Thyroid gland (tissue), 4 donors: Measurements from ENCODE around the gene CCDC183. TPM values are rescaled to one million over a fixed set of nuclear protein-coding genes. Genes with fewer than 3 reads are reported as not detected.
"Not testable (repeated sequence)": the region's sequence is repeated elsewhere in the genome, so short reads cannot be mapped to it uniquely, and the experiment has no call there.

Experiments used
- DNase-seq, 2 donors: peaks; one replicate each; pipeline ENCODE4 v3.0.0-alpha.2; 2019
- H3K27ac ChIP-seq, 3 donors: fragments of 200-600 bp; sonication (generic); 1 replicate in 2 of 3; 2 replicates in 1 of 3; pipeline ENCODE4 v1.5.1; 2016 to 2019; ENCODE audit warnings: mild to moderate bottlenecking in 1 of 3, moderate library complexity in 1 of 3
- H3K27me3 ChIP-seq: fragments of 200-600 bp; sonication (generic); one replicate; pipeline ENCODE4 v1.5.1; 2019
- H3K36me3 ChIP-seq, 2 donors: fragments of 200-600 bp; sonication (generic); one replicate each; pipeline ENCODE4 v1.5.1; 2016 to 2019
- H3K4me1 ChIP-seq, 2 donors: fragments of 200-600 bp; sonication (generic); one replicate each; pipeline ENCODE4 v1.5.1; 2017 to 2019
- H3K4me3 ChIP-seq, 3 donors: fragments of 200-600 bp; sonication (generic); replicated peaks in 1 of 3; 1 replicate in 2 of 3; 2 replicates in 1 of 3; pipeline ENCODE4 v1.5.1; 2016; ENCODE audit warnings: mild to moderate bottlenecking in 1 of 3
- H3K9me3 ChIP-seq: fragments of 200-600 bp; sonication (generic); one replicate; pipeline ENCODE4 v1.5.1; 2017
- POLR2A ChIP-seq, 2 donors: fragments of 450-650 bp; IDR thresholded peaks; one replicate each; pipeline ENCODE4 v1.6.1; 2017; ENCODE audit warnings: antibody characterized with exemption in 2 of 2, mild to moderate bottlenecking in 2 of 2, moderate library complexity in 1 of 2
- WGBS, 2 donors: methylation state at CpG; one replicate each; pipeline ENCODE4 v1.1.5; 2017; 5-methylcytosine and 5-hydroxymethylcytosine counted together
- intact Hi-C: fragments of 100-400 bp; cut with DNase I; formaldehyde crosslinking; loops from one replicate; pipeline ENCODE4 v1.15.1; 2023
- total RNA-seq, 4 donors: library from RNA; depleted of rRNA; stranded (reverse); fragments of >200 nt; gene quantifications; one replicate each; pipeline ENCODE4 v1.2.3, GENCODE V29; 2016
- TF ChIP-seq, protein P1 (sequence below), 6 experiments: fragments of 200-600 bp in 3 of 6; fragments of 450-650 bp in 3 of 6; sonication (generic) in 3 of 6; IDR thresholded peaks; one replicate each; pipeline ENCODE4 v1.5.1; 2016 to 2019; ENCODE audit warnings: antibody characterized with exemption in 6 of 6, mild to moderate bottlenecking in 2 of 6, inconsistent platforms in 1 of 6, moderate library complexity in 1 of 6

The CCDC183 gene
- total RNA-seq, 4 donors from 2014 or later, result 1.3 to 4.6 (median 2.8) TPM

DNA sequence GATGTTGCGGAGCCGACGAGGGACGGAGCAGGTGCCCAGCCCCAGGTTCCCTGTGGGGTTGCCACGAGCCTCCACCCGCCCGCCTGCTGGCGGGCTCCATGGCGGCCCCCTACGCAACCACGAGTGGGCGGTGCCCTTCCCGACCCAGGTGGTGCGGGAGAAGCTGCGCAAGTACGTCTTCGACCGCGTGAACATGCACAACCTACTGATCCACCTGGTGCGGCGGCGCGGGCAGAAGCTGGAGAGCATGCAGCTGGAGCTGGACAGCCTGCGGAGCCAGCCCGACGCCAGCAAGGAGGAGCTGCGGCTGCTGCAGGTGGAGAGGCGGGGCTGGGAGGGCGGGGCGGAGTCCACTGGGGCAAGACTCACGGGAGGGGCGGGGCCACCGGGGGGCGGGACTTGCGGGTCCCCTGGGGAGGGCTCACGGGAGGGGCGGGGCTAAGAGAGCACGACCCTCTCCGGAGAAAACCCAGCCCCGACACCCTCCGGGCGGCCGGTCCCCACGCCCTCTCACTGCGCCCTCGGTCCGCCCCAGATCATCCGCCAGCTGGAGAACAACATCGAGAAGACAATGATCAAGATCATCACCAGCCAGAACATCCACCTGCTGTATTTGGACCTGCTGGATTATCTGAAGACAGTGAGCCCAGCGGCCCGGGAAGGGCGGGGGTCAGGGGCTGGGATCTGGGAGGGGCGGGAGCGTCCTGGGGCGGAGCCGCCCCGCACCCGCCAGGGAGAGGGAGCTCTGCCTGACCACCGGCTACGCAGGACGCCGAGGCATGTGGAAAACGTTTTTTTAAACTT lies 3.9 kb downstream of the CCDC183 start:
- intact Hi-C loops, result no loop called here

DNA sequence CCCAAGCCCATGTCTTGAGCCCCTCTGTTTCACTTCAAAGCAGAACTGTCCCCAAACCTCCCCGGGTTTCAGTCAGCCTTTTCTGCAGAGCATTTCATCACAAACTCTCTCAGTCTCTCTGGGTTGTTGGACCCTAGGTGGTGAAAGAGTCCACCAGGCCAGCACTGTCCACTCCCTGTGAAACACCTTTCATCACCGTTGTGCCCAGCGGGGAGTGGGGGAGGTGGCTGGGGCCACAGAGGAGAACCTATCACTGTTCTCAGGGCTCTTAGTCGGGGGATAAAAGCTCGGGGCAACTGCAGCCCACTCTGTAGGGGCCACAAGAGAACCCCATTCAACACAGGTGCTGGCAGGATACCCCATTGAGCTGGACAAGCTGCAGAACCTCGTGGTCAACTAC lies 6.2 kb downstream of the CCDC183 start:
- TF ChIP-seq, protein P1, sequence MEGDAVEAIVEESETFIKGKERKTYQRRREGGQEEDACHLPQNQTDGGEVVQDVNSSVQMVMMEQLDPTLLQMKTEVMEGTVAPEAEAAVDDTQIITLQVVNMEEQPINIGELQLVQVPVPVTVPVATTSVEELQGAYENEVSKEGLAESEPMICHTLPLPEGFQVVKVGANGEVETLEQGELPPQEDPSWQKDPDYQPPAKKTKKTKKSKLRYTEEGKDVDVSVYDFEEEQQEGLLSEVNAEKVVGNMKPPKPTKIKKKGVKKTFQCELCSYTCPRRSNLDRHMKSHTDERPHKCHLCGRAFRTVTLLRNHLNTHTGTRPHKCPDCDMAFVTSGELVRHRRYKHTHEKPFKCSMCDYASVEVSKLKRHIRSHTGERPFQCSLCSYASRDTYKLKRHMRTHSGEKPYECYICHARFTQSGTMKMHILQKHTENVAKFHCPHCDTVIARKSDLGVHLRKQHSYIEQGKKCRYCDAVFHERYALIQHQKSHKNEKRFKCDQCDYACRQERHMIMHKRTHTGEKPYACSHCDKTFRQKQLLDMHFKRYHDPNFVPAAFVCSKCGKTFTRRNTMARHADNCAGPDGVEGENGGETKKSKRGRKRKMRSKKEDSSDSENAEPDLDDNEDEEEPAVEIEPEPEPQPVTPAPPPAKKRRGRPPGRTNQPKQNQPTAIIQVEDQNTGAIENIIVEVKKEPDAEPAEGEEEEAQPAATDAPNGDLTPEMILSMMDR (IDR thresholded peaks at IDR 0.05), result no peak
- no peak for TF ChIP-seq POLR2A (IDR thresholded peaks at IDR 0.05)
- Histone ChIP-seq H3K4me3 (no peak overlapping the region), H3K27ac (no peak overlapping the region), H3K36me3 (no peaks in the 10 kb centered on the region), H3K9me3 (no peaks in the 10 kb centered on the region), H3K27me3 (no peaks in the 10 kb centered on the region), H3K4me1 (peaks cover 27 to 38% of the 10 kb centered on the region in 2 donors)
- DNase-seq, result no peak
- intact Hi-C loops, result no loop called here
- WGBS, 2 donors, result 72 to 86% methylated on average over 3 to 6 of the region's 6 CpGs

More for the DNA sequence above, 3.9 kb downstream of the CCDC183 start:
- DNase-seq, result peak; percentile 95 to 96
- WGBS, 2 donors, result 0% methylated on average over 6 to 36 of the region's 63 CpGs
- H3K27ac ChIP-seq, result peak overlapping the region in 1 of 3 donors; percentile 34
- H3K36me3 ChIP-seq, result no peaks in the 10 kb centered on the region
- no peaks in the 10 kb centered on the region for H3K27me3 ChIP-seq
- TF ChIP-seq, protein P1 (IDR thresholded peaks at IDR 0.05), result no peak
- TF ChIP-seq POLR2A (IDR thresholded peaks at IDR 0.05), result peak in 1 of 2 donors; percentile 31
- H3K4me1 ChIP-seq, result peaks cover 17 to 29% of the 10 kb centered on the region in 2 donors
- H3K9me3 ChIP-seq, result no peaks in the 10 kb centered on the region
- peak overlapping the region in 1 of 3 donors; percentile 21 for H3K4me3 ChIP-seq

DNA sequence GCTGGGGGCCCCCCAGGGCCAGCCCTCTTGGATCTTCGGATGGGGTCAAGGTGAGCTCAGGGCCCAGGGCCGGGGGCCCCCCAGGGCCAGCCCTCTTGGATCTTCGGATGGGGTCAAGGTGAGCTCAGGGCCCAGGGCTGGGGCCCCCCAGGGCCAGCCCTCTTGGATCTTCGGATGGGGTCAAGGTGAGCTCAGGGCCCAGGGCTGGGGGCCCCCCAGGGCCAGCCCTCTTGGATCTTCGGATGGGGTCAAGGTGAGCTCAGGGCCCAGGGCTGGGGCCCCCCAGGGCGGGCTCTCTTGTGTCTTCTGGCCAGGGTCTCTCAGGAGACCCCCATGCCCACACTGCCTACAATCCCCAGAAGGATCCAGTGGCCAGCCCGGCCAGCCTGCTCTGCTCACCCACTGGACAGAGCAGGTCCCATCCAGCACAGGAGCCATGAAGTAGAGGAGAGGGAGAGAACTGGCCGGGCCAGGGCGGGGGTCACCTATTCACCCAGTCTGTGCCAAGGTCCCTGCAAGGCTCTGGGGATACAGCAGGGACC lies 6.9 kb downstream of the CCDC183 start:
- H3K4me1 ChIP-seq, result peaks cover 27 to 38% of the 10 kb centered on the region in 2 donors
- intact Hi-C loops, H3K27ac ChIP-seq, H3K36me3 ChIP-seq, DNase-seq, H3K27me3 ChIP-seq, H3K9me3 ChIP-seq, H3K4me3 ChIP-seq: not testable (repeated sequence)
- WGBS, 2 donors, result 92 to 100% methylated on average over 1 to 6 of the region's 9 CpGs

DNA sequence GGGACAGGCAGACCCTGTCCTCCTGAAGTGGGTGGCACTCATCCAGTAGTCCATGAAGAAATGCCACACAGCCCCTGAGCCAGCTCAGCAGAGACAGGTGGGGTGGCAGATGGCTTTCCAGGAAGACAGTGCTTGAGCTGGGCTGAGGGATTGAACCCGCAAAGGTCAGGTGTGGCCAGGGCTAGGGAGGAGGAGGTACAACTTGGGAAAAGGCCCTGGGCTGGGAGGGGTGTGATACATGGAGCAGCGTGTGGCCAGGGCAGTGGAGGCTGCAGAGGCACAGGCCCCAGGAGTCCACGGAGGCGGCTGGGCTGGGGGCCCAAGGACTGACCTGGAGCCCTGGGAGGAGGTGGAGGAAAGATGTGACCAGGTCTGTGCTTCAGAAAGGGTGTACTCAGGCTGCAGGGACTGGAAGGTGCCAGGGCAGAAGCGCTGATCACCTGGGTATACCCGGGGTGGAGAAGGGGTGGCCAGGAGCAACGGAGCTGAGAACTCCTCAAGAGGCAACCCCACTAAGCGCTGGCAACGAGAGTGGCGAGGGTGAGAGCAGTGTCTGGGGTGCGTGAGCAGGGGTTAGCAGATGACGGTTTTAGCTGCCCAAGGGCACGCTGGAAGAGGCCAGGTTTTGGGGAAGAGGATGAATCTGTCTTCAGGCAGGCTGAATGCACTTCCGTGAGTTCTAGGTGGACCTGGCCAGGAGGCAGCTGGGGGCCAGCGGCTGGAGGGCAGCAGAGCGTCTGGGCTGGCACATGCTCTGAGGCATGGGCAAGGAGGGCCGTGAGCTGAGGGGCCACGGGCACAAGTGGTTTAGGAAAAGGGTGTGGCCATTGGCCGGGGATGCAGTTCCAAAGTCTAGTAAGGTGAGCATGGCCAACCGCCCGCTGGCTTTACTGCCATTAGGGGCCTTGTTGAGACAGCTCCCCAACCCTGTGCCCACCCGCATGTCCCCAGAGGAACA lies 7.7 kb downstream of the CCDC183 start:
- H3K9me3 ChIP-seq, result no peaks in the 10 kb centered on the region
- H3K36me3 ChIP-seq, result no peaks in the 10 kb centered on the region
- DNase-seq, result no peak
- intact Hi-C loops, result no loop called here
- WGBS, 2 donors, result 88 to 94% methylated on average over 22 of the region's 22 CpGs
- no peaks in the 10 kb centered on the region for H3K27me3 ChIP-seq
- no peak overlapping the region for H3K27ac ChIP-seq
- TF ChIP-seq, protein P1 (IDR thresholded peaks at IDR 0.05), result no peak
- no peak for TF ChIP-seq POLR2A (IDR thresholded peaks at IDR 0.05)
- no peak overlapping the region for H3K4me3 ChIP-seq
- peaks cover 29 to 37% of the 10 kb centered on the region in 2 donors for H3K4me1 ChIP-seq

DNA sequence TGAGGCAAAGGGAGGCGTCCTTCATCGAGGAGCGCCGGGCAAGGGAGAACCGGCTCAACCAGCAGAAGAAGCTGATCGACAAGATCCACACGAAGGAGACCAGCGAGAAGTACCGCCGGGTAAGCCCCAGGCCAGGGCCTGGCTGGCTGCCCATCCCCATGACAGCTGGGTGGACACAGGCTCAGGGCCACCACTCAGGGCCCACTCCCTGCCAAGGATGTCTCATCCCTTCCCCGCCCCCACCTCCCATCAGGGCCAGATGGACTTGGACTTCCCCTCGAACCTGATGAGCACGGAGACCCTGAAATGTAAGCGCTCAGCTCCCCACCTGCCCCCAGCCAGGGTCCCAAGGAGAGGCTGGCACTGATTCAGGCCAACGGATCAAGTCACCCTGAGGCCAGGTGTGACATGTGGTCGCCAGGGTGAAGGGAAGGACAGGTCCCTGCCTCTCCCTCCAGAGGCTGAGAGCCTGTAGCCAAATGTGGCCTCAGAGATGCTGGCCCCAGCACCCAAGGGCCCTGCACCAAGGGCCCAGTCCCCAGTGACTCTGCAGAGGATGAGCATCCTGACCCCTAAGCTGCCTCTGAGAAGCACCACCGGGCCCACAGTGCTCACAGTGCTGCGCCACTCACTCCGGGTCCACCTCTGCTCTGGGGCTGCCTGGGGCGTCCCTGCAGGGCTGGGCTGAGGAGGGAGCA lies 8.5 kb downstream of the CCDC183 start:
- intact Hi-C loops, result loop anchor here (5.0 kb wide), 1 partner anchor 143 kb away; the partner anchor contains the start of gene C8G
- H3K36me3 ChIP-seq, result no peaks in the 10 kb centered on the region
- H3K9me3 ChIP-seq, result no peaks in the 10 kb centered on the region
- no peaks in the 10 kb centered on the region for H3K27me3 ChIP-seq
- WGBS, 2 donors, result 74 to 93% methylated on average over 8 to 13 of the region's 20 CpGs
- H3K4me3 ChIP-seq, result no peak overlapping the region
- TF ChIP-seq, protein P1 (IDR thresholded peaks at IDR 0.05), result no peak
- no peak for TF ChIP-seq POLR2A (IDR thresholded peaks at IDR 0.05)
- peaks cover 32 to 37% of the 10 kb centered on the region in 2 donors for H3K4me1 ChIP-seq
- H3K27ac ChIP-seq, result no peak overlapping the region
- peak in 1 of 2 donors; percentile 39 for DNase-seq
